Right atrium auricular region (tissue), 2 donors: ENCODE results near the gene SPSB2. TPM values are rescaled to one million over a fixed set of nuclear protein-coding genes. Genes with fewer than 3 reads are reported as not detected.

ENCODE experiments used
- DNase-seq: peaks from one replicate; pipeline ENCODE4 v3.0.0-alpha.2; 2019; ENCODE audit warnings: low spot score
- H3K27ac ChIP-seq, 2 donors: fragments of 200-600 bp; sonication (generic); 1 replicate in 1 of 2; 2 replicates in 1 of 2; pipeline ENCODE4 v1.5.1; 2016 to 2019
- H3K27me3 ChIP-seq, 2 donors: fragments of 200-600 bp; sonication (generic); one replicate each; pipeline versions ENCODE4 v1.5.1 to v1.6.0; 2017 to 2019
- H3K36me3 ChIP-seq: fragments of 200-600 bp; sonication (generic); one replicate; pipeline ENCODE4 v1.5.1; 2016
- H3K4me1 ChIP-seq, 2 donors: fragments of 200-600 bp; sonication (generic); one replicate each; pipeline versions ENCODE4 v1.5.1 to v1.6.0; 2017 to 2019
- H3K4me3 ChIP-seq, 2 donors: fragments of 200-600 bp; sonication (generic); 1 replicate in 1 of 2; 2 replicates in 1 of 2; pipeline ENCODE4 v1.5.1; 2017 to 2019; ENCODE audit warnings: mild to moderate bottlenecking in 1 of 2, moderate library complexity in 1 of 2
- H3K9me3 ChIP-seq, 2 donors: fragments of 200-600 bp; sonication (generic); one replicate each; pipeline ENCODE4 v1.5.1; 2019
- CTCF ChIP-seq, 2 donors: fragments of 200-600 bp; sonication (generic); IDR thresholded peaks; one replicate each; pipeline ENCODE4 v1.5.1; 2019; ENCODE audit warnings: antibody characterized with exemption in 2 of 2
- total RNA-seq, 2 donors: library from RNA; depleted of rRNA; stranded (reverse); fragments of >200 nt; gene quantifications; one replicate each; pipeline ENCODE4 v1.1.0, GENCODE V29; 2016

The SPSB2 gene
- total RNA-seq, 2 donors from 2014 or later, result 4.1 to 6.4 TPM

- TF ChIP-seq CTCF (IDR thresholded peaks at IDR 0.05), result no peak
- DNase-seq, result no peak
- peak overlapping the region; percentile 68 to 85 for H3K4me3 ChIP-seq
- no peaks in the 10 kb centered on the region for H3K9me3 ChIP-seq
- H3K27ac ChIP-seq, result peak overlapping the region; percentile 60 to 97
- H3K4me1 ChIP-seq, result peaks cover 0 to 15% of the 10 kb centered on the region in 2 donors
- peaks cover 20% of the 10 kb centered on the region for H3K36me3 ChIP-seq
- H3K27me3 ChIP-seq, result no peaks in the 10 kb centered on the region
Measured at GRCh38 chr12:6852651-6853354, 20.3 kb downstream of the SPSB2 start.

GRCh38 chr12:6851921-6852650 is 21.0 kb downstream of the SPSB2 start, which contains the start of gene USP5:
USP5 (plus strand) TSS chr12:6852150; CDS start chr12:6852180, 30 bp downstream.
- H3K27ac ChIP-seq, result peak within 1 kb of the TSS; percentile 97
- DNase-seq, result peak; percentile 99
- no peaks in the 10 kb centered on the region for H3K9me3 ChIP-seq
- peak within 1 kb of the TSS; percentile 68 to 85 for H3K4me3 ChIP-seq
- no peaks in the 10 kb centered on the region for H3K27me3 ChIP-seq
- peaks cover 0 to 15% of the 10 kb centered on the region in 2 donors for H3K4me1 ChIP-seq
- peaks cover 17% of the 10 kb centered on the region for H3K36me3 ChIP-seq
- no peak for TF ChIP-seq CTCF (IDR thresholded peaks at IDR 0.05)

- peak within 1 kb of the TSS; percentile 68 to 85 for H3K4me3 ChIP-seq
- peak; percentile 98 for DNase-seq
- no peaks in the 10 kb centered on the region for H3K9me3 ChIP-seq
- no peaks in the 10 kb centered on the region for H3K27me3 ChIP-seq
- peaks cover 0 to 15% of the 10 kb centered on the region in 2 donors for H3K4me1 ChIP-seq
- peak within 1 kb of the TSS; percentile 97 for H3K27ac ChIP-seq
- no peak for TF ChIP-seq CTCF (IDR thresholded peaks at IDR 0.05)
- H3K36me3 ChIP-seq, result peaks cover 17% of the 10 kb centered on the region
Measured at GRCh38 chr12:6851153-6851920, 21.8 kb downstream of the SPSB2 start, which contains the start of gene CDCA3. CDCA3 (minus strand) TSS chr12:6851286; CDS start chr12:6850952, 334 bp downstream.

GRCh38 chr12:6850796-6851152 is 22.3 kb downstream of the SPSB2 start:
- Histone ChIP-seq H3K36me3 (peaks cover 17% of the 10 kb centered on the region), H3K27me3 (no peaks in the 10 kb centered on the region), H3K27ac (peak overlapping the region; percentile 97), H3K4me1 (peaks cover 0 to 15% of the 10 kb centered on the region in 2 donors), H3K9me3 (no peaks in the 10 kb centered on the region), H3K4me3 (peak overlapping the region in 1 of 2 donors; percentile 68)
- DNase-seq, result no peak
- TF ChIP-seq CTCF (IDR thresholded peaks at IDR 0.05), result no peak

- no peak for TF ChIP-seq CTCF (IDR thresholded peaks at IDR 0.05)
- H3K4me3 ChIP-seq, result no peak overlapping the region
- H3K27me3 ChIP-seq, result no peaks in the 10 kb centered on the region
- no peak overlapping the region for H3K27ac ChIP-seq
- H3K36me3 ChIP-seq, result peaks cover 24% of the 10 kb centered on the region
- H3K9me3 ChIP-seq, result no peaks in the 10 kb centered on the region
- H3K4me1 ChIP-seq, result peaks cover 0 to 15% of the 10 kb centered on the region in 2 donors
- no peak for DNase-seq
Measured at GRCh38 chr12:6849976-6850560, 23.0 kb downstream of the SPSB2 start.
